SK-N-SH (cell line): ENCODE measurements around the gene SQOR.

Experiments
- CHD2 ChIP-seq: fragments of 150-350 bp; IDR thresholded peaks from 2 replicates; pipeline ENCODE4 v1.6.1; 2018; ENCODE audit warnings: low read length; ENCODE audit not compliant: partially characterized antibody
- CTCF ChIP-seq: fragments of 200-600 bp; sonication (generic); IDR thresholded peaks from 2 replicates; pipeline ENCODE4 v1.6.1; 2017; ENCODE audit warnings: antibody characterized with exemption, mild to moderate bottlenecking, moderate library complexity
- EP300 ChIP-seq, 2 experiments: IDR thresholded peaks; 2 replicates each; pipeline versions ENCODE4 v1.4.0 to v1.6.1; 2012; ENCODE audit warnings: borderline replicate concordance in 1 of 2, low read depth in 1 of 2, low read length in 1 of 2
- FOXM1 ChIP-seq: IDR thresholded peaks from 2 replicates; pipeline ENCODE4 v1.4.0; 2012; ENCODE audit warnings: low read depth, mild to moderate bottlenecking
- MEF2A ChIP-seq: IDR thresholded peaks from 2 replicates; pipeline ENCODE4 v1.4.0; 2012; ENCODE audit warnings: low read depth, borderline replicate concordance
- NRF1 ChIP-seq: IDR thresholded peaks from 2 replicates; pipeline ENCODE4 v1.6.1; 2012; ENCODE audit warnings: low read depth, mild to moderate bottlenecking, low read length
- POLR2AphosphoS5 ChIP-seq: IDR thresholded peaks from 2 replicates; pipeline ENCODE4 v1.6.1; 2012; ENCODE audit warnings: low read depth, low read length
- RCOR1 ChIP-seq: fragments of 150-350 bp; IDR thresholded peaks from 2 replicates; pipeline ENCODE4 v1.6.1; 2017; ENCODE audit warnings: antibody characterized with exemption, low read length
- SIN3A ChIP-seq: IDR thresholded peaks from 2 replicates; pipeline ENCODE4 v1.6.1; 2012; ENCODE audit warnings: low read depth, mild to moderate bottlenecking, low read length, moderate library complexity, borderline replicate concordance
- SMC3 ChIP-seq: IDR thresholded peaks from 2 replicates; pipeline ENCODE4 v1.6.1; 2012; ENCODE audit warnings: low read depth, low read length, improper control_type of control experiment
- TAF1 ChIP-seq: IDR thresholded peaks from 2 replicates; pipeline ENCODE4 v1.6.1; 2012; ENCODE audit warnings: low read depth, mild to moderate bottlenecking, low read length, moderate library complexity, borderline replicate concordance
- TEAD4 ChIP-seq: IDR thresholded peaks from 2 replicates; pipeline ENCODE4 v1.4.0; 2012; ENCODE audit warnings: mild to moderate bottlenecking, borderline replicate concordance; ENCODE audit not compliant: insufficient read depth
- YY1 ChIP-seq: IDR thresholded peaks from 2 replicates; pipeline ENCODE4 v1.4.0; 2012; ENCODE audit warnings: low read depth, mild to moderate bottlenecking
- ZBTB33 ChIP-seq: IDR thresholded peaks from 2 replicates; pipeline ENCODE4 v1.4.0; 2012; ENCODE audit warnings: low read depth, borderline replicate concordance

GRCh38 chr15:45634432-45635190, at the start of gene SQOR:
- no peak for TF ChIP-seq MEF2A
- no peak for TF ChIP-seq TEAD4
- TF ChIP-seq YY1: no peak
- TF ChIP-seq FOXM1: no peak
- TF ChIP-seq EP300 (IDR thresholded peaks at IDR 0.05; ENCODE audit: borderline replicate concordance in 1 of 2, low read depth in 1 of 2, low read length in 1 of 2): no peak
- TF ChIP-seq CTCF: no peak
- no peak for TF ChIP-seq TAF1
- no peak for TF ChIP-seq POLR2AphosphoS5
- no peak for TF ChIP-seq RCOR1
- no peak for TF ChIP-seq CHD2
- no peak for TF ChIP-seq ZBTB33
- no peak for TF ChIP-seq SMC3
- no peak for TF ChIP-seq NRF1
- no peak for TF ChIP-seq SIN3A
